GM18867 (cell line): Measurements from ENCODE around the gene INTU.
"Not testable (repeated sequence)": the region's sequence is repeated elsewhere in the genome, so short reads cannot be mapped to it uniquely, and the experiment has no call there.

Source experiments
- ATAC-seq: cut with Tn5 transposase; IDR thresholded peaks from one replicate; pipeline ENCODE4 v1.9.1; 2021; ENCODE audit warnings: mild to moderate bottlenecking, moderate library complexity; ENCODE audit not compliant: unreplicated experiment

INTU gene

DNA sequence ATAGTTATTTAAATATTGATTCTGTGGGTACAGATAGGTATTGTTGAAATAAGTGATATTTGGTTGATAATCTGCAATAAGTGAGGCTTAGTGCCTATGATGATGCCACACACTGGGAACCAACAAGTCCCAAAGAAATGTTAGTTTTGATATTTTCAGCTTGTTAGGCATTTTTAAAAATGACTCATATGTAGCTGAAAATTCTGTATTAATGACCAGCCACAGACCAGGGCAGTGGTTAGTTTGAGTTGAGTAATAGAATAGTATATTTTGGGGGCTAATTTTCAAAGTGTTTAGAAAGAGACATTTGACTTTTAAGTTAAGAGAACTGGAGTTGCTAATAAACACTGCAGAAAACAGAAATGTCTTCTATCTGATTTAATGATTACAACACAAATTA is 9.4 kb downstream of the INTU start:
- no peak for ATAC-seq

DNA sequence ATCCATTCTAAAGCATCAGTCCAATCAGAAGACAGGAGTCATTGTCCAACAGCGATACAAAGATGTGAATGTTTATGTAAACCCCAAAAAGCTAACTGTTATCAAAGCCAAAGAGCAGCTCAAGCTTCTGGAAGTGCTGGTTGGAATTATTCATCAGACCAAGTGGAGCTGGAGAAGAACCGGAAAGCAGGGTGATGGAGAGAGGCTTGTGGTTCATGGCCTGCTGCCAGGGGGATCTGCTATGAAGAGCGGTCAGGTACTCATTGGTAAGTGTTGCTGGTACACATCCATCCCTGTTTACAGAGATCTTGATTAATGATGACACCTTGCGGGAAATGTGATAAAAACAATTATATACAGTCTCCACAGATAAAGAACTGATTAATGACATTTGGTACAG is 11.0 kb downstream of the INTU start:
- ATAC-seq: no peak

DNA sequence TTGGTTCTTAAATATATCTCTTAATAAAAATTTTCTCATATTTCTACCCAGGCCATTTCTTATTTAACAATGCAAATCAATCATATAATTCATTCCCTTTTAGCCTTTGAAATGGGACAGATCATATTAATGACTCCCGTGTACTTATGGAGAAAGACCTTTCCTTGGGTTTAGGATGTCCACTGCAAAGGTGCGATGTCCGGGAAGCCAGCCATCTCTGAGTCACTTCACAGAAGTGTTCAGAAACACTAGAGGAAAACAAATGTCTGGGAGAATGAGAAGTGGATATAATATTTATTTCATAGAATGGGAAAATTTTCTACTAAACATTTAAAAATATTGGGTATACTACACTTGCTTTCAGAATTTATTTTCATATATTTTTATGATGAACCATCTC is 15.3 kb downstream of the INTU start:
- no peak for ATAC-seq

DNA sequence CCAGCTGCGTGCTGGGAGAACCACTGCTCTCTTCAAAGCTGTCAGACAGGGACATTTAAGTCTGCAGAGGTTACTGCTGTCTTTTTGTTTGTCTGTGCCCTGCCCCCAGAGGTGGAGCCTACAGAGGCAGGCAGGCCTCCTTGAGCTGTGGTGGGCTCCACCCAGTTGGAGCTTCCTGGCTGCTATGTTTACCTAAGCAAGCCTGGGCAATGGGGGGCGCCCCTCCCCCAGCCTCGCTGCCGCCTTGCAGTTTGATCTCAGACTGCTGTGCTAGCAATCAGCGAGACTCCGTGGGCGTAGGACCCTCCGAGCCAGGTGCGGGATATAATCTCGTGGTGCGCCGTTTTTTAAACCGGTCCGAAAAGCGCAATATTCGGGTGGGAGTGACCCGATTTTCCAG is 22.8 kb downstream of the INTU start:
- not testable (repeated sequence) for ATAC-seq

DNA sequence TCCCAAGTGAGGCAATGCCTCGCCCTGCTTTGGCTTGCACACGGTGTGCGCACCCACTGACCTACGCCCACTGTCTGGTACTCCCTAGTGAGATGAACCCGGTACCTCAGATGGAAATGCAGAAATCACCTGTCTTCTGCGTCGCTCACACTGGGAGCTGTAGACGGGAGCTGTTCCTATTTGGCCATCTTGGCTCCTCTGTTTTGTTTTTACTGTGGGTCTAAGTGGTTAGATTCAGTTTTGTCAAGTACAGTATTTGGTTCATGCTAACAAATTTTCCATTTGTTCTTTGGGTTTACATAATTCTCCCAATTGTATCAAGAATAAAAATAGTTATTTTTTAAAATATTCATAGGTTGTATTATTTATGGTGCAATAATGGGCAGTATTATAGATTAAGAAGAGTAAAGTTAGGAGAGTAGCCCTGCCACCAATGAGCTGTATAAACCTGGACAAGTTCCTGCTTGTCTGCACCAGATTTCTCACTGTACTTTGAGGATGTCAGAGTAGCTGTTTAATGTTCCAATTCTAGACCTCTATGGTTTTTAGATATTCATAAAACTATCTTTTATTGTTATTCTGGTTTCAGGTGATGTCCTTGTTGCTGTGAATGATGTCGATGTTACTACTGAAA is 23.4 kb downstream of the INTU start:
- no peak for ATAC-seq

DNA sequence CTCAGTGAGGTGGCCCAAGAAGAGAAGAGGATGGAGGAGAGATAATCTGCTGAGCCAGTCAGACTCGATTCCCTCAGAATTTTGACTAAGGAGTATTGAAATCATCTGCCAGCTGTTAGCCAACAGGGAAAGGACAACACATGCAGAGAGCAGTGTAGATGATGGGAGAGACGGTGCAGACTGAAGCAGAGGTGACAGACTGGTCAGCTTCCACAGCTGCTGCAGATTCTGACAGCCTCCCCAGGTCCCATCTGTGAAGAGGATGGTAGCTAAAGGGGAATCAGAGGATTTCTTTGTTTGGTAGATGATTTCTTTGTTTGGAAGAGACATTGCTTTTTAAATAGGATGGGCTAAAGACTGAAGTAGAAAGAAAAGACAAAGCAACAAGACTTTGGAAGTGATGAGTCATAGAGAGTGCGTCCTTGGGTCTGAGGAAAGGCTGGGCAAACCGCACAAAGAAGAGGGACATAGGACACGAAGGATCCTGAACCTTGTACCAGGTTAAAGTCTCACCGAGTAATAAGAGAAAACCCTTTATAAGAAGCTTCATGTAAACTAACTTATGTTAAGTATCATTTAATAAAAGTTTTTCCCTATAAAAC is 27.6 kb downstream of the INTU start:
- ATAC-seq: no peak

DNA sequence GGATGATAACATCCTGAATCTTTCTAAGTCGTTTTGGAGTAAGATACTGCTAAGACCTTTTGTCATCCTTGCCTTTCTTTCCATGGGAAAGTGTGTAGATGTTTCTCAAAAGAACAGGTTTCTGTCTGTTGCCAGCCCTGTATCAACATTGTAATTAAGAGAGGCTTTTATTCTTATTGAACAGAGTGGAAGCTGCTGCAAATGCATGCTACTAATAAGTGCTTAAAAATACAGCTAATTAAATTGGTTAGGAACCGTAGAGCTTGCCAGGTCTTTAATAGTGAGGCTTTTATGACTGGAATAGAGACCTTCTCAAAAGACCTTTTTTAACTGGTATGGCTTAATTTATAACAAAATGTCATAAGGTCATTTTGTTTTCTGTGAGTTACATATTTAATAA is 34.4 kb downstream of the INTU start:
- no peak for ATAC-seq

DNA sequence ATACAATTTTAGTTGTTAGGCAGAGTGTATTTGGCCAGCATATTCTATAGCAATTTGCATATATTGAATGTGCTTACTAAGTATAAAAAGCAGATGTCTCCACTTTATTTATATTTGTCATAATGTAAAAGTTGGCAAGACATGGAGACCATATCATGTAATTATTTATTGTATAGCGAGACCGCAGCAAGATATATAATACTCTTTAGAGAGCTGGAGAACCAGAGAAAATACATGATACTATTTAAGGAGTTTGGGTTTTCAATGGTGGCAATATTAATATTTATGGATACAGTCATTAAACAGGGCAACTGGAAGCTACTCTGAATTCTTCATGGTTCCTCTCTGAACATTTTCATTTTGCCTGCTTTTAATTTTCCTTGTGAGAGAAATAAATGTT is 35.0 kb downstream of the INTU start:
- ATAC-seq: no peak

DNA sequence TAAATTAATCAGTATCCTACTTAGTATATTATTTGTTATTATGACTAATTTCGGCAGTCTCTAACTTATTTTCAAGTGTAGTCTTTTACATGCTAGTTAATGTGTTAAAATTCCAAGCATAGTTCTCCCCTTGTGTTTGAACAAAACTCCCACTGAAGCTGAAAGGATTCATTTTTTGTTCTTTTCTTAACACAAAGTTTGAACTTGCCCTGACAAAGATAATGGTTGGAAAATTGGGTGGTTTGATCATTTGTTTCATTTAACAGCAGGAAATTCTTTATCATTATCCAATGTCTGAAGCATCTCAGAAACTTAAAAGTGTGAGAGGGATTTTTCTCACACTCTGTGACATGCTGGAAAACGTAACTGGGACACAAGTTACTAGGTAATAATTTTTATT is 36.0 kb downstream of the INTU start:
- no peak for ATAC-seq

DNA sequence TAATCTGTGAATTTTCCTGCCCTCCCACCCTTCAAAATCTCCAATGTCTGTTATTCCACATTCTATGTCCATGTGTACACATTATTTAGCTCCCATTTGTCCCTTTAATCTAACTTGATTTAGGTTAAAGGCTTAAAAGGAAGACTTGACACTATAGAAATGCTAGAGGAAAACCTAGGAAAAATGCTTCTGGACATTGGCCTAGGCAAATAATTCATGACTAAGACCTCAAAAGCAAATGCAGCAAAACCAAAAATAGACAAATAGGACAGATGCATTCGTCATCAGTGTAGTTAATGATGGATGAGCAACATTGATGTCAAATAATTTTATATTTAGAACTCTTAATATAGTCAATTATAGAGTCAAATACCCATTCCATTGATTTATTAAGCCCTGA is 36.9 kb downstream of the INTU start:
- no peak for ATAC-seq

DNA sequence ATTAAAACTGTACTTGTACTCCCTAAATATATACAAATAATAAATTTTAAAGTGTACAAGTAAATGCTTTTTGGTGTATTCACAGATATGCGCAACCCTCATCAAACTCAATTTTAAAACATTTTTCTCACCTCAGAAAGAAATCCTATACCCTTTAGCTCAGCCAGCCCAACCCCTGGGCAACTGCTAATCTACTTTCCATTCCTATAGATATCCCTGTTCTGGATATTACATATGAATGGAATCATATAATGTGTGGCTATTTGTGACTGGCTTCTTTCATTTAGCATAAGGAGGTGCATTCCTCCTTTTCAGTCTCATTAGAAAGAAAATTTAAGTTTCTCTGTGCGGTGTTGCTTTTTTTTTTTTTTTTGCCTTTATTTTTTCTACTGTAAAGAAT is 39.4 kb downstream of the INTU start:
- ATAC-seq: no peak

DNA sequence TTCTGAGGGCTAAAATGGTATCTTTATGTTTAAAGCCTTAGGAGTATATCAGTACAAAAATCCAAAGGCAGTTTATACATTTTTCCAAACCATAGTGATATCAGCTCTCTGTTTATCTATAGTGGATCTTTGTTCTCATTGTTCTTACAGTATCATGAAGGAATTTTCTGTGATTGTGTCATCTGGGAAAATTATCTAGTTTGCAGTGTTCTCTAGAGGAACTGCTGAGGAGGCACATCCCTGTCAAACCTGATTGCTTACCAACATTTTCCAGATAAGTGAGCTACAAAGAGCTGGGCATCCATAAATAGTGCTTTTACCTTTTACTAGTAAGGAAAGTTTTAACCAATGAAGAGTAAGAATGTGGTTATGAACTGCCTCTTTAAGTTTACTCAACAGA is 52.5 kb downstream of the INTU start:
- ATAC-seq: no peak

DNA sequence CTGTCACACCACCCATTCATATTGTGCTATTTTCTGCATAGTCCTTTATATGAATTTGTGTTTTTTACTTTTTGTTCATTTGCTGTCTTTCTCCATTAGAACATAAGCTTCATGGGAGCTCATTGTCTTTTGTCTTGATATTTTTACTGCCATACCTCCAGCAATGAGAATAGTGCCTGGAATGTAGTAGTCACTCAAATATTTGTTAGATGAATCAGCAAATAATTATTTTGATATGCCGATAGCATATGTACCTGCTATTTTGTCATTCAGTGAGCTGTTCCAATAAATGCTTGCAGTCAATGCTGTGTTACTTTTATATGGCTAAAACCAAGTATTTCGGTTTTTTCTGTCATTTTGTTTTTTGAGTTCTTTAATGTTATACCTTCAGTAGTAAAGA is 53.9 kb downstream of the INTU start:
- no peak for ATAC-seq

DNA sequence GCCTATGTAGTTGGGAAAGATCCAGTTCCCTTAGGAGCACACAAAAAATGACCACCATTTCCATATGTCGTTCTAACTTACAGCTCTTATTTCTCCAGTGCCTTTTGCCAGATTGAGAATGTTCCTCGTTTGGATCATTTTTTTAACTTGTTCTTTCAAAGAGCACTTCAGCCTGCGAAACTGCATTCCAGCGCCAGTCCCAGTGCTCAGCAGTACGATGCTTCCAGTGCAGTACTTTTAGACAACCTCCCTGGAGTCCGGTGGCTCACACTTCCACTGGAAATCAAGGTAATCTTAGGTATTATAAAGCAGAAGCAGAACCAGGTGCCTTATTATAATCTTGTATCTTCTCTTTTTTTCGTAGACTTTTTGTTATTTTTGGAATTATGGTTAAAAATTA is 54.8 kb downstream of the INTU start:
- no peak for ATAC-seq

DNA sequence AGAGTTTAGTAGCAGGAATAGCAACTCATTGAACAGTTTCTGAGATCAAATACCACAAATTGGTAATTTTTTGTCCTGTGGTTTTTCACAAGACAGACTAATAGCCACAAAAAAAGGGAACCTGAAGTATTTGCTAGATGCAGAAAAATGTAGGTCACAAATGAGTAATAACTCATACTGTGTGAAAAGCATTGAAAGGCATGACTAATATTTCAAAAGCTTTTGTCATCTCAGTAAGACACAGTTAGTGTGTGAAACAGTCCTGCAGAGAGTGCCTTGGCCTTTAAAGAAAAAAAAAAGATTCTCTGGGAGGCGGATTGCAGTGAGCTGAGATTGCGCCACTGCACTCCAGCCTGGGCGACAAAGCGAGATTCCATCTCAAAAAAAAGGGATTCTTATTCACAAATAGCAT is 66.0 kb downstream of the INTU start:
- ATAC-seq: peak; percentile 100

DNA sequence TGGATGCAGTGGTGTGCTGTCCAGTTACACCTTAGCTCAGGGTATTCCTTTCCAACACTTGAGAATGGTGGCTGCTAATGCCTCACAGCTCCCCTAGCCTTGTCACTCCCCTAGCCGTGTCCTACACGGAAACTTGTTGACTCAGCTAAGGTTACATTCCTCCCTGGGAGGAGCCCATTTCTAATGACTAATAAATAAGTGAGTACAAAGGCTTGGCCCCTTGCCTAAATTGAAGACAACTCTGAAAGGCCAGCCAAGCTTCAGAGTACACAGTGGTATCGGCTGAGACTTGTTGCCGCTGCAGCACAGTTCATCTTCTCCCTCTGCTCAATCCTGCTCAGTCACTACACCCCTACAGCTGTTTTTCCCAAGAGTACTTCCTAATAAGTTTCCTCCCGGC is 76.2 kb downstream of the INTU start:
- ATAC-seq: no peak

DNA sequence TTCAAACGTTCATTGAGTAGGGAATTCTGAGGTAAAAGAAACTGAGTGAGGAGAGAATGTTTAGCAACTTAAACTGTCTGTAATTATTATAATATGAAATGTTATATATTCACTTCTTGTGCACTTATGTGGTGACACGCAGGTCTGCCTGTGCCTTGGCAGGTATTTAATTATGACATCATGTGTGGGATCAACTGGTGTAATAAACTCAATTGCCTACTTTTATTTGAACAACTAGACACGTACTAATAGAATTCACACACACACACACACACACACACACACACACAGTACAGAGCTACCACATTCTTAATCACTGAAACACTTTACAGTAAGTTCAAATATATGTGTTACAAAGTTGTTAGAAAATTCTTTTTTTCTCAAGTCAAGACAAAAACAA is 76.7 kb downstream of the INTU start:
- ATAC-seq: no peak

DNA sequence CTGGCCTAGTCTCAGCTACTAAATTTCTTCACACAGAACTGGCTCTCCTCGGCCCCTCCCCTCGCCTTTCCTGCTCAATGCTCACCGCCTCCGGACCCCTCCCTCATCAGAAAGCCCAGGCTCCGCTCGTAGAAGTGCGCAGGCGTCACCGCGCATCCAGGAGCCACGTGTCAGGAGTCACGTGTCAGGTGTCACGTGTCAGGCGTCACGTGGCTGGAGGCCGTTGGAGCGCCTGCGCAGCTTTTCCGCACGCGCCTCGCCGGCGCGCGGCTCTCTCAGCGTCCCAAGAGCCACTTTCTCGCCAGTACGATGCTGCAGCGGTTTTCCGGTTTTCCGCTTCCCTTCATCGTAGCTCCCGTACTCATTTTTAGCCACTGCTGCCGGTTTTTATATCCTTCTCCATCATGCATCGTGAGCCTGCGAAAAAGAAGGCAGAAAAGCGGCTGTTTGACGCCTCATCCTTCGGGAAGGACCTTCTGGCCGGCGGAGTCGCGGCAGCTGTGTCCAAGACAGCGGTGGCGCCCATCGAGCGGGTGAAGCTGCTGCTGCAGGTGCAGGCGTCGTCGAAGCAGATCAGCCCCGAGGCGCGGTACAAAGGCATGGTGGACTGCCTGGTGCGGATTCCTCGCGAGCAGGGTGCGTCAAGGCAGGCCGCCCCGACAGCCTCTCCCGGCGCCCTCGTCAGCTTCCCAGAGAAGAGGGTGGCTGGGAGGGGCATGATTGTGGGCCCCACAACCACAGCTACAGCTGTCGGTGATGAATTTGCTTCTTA is 97.6 kb downstream of the INTU start, which contains the start of gene SLC25A31:
SLC25A31 (plus strand) TSS at position 259 of the 772 bp plus-strand sequence; CDS start at position 405, 146 bp downstream.
- ATAC-seq: no peak

DNA sequence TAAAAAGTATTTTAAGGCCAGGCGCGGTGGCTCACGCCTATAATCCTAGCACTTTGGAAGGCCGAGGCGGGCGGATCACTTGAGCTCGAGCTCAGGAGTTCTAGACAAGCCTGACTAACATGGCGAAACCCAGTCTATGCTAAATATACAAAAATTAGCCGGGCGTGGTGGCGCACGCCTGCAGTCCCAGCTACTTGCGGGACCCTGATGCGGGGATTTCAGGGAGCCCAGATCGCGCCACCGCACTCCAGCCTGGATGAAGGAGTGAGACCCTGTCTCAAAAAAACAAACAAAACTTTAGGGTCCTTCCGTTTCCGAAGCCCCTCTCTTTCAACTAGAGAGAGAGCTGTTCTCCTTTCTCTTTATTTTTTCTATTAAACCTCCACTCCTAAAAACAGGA is 98.6 kb downstream of the INTU start:
- no peak for ATAC-seq

DNA sequence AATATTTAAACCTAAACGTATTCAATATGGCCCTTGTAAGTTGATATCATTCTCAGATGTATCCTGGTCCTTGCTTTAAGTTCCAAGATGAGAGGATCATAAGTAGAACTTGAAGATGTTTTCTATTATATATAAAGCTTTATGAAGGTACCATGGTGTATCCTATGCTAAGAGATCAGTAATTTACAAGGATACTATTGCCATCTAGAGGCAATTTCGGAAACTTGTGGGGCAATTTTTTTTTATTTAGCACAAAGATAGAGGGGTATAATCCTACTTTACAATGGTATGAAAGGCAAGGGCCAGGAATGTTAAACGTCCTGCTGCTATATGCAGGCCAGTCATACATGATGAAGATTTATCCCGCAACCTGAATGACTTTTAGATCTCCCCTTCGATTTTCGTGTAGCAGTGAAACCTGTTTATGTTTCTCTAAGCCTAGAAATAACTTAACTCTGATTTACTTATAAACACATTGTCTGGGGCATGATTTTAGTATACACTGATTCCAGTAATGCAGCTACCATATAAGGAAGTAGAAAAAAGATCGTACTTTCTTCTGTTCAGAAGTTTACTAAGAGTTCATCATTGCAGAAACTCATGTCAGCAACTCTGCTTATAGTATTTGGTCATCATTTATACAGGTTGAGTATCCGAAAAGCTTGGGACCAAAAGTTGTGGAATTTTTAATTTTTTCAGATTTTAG is 100.0 kb downstream of the INTU start:
- ATAC-seq: peak; percentile 78

DNA sequence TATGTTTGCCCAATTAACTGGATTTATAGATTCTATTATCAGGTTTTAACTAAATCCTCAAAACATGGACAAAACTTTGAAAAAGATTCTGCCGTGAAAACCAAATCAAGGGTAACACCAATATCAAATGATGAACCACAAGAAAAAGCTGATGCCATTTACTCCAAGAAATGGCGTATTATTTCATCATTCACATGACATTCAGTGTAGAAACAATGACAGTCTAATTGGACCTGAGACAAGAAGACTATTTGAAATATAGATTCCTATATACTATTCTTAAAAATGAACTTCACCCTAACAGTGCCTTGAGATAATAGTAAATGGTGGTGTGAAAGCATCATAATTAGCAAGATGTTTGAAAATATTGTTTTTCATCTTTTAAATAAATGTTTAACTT is 102.2 kb downstream of the INTU start:
- ATAC-seq: no peak

DNA sequence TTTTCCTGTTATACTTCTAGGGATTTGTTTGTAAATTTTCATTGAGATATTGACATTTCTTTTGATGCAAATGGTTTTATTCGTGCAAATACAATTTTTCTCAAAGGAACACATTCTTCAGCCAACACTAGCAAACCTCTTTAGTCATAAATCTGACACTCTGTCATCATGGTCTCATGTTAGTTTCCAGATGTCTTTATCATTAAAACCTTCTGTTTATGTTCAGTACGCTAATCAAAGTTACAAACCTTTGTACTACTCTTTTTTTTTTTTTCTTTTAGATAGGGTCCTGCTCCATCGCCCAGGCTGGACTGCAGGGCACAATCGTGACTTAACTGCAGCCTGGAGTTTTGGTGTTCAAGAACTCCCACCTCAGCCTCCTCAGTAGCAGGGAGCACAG is 104.5 kb downstream of the INTU start:
- no peak for ATAC-seq
